HUES64 (cell line): ENCODE results near the gene MSRB1.
"Not testable (repeated sequence)": the region's sequence is repeated elsewhere in the genome, so short reads cannot be mapped to it uniquely, and the experiment has no call there.

Source experiments
- H3K27ac ChIP-seq: 2 replicates; pipeline ENCODE4 v1.7.0; 2013; ENCODE audit warnings: low read depth, low read length, inconsistent platforms
- H3K27me3 ChIP-seq: 2 replicates; pipeline ENCODE4 v1.6.1; 2013; ENCODE audit warnings: mild to moderate bottlenecking, low read length; ENCODE audit not compliant: insufficient read depth
- H3K36me3 ChIP-seq: 2 replicates; pipeline ENCODE4 v1.6.1; 2013; ENCODE audit warnings: mild to moderate bottlenecking, low read length; ENCODE audit not compliant: insufficient read depth
- H3K4me1 ChIP-seq: 2 replicates; pipeline ENCODE4 v1.6.1; 2013; ENCODE audit warnings: mild to moderate bottlenecking, low read length, moderate library complexity; ENCODE audit not compliant: insufficient read depth
- H3K4me3 ChIP-seq: 2 replicates; pipeline ENCODE4 v1.5.1; 2013; ENCODE audit warnings: mild to moderate bottlenecking, low read length, moderate library complexity
- H3K9ac ChIP-seq: 2 replicates; pipeline ENCODE4 v1.6.1; 2013; ENCODE audit warnings: mild to moderate bottlenecking, low read depth, low read length
- H3K9me3 ChIP-seq: 2 replicates; pipeline ENCODE4 v1.6.1; 2013; ENCODE audit warnings: low read depth, low read length; ENCODE audit not compliant: insufficient read depth
- WGBS: fragments of 150-250, 120-280 bp; methylation state at CpG from one replicate; pipeline ENCODE4 v1.1.7; 2013; ENCODE audit warnings: missing lambda C conversion rate; 5-methylcytosine and 5-hydroxymethylcytosine counted together

Gene MSRB1

GRCh38 chr16:1958715-1959268 is 15.8 kb upstream of the MSRB1 start:
- H3K27ac ChIP-seq, result no peak overlapping the region
- peaks cover 29% of the 10 kb centered on the region for H3K36me3 ChIP-seq
- WGBS, result 53% methylated on average over 14 of the region's 14 CpGs
- H3K9ac ChIP-seq, result no peak overlapping the region
- H3K9me3 ChIP-seq, result no peaks in the 10 kb centered on the region
- H3K4me1 ChIP-seq, result peaks cover 4% of the 10 kb centered on the region
- peak overlapping the region; percentile 96 for H3K4me3 ChIP-seq
- H3K27me3 ChIP-seq, result no peaks in the 10 kb centered on the region

GRCh38 chr16:1958143-1958491 is 15.1 kb upstream of the MSRB1 start:
- H3K36me3 ChIP-seq, result peaks cover 22% of the 10 kb centered on the region
- not testable (repeated sequence) for H3K4me3 ChIP-seq, H3K27ac ChIP-seq, H3K4me1 ChIP-seq, H3K9me3 ChIP-seq, H3K9ac ChIP-seq, H3K27me3 ChIP-seq
- 96% methylated on average over 30 of the region's 30 CpGs for WGBS

GRCh38 chr16:1957434-1958142 is 14.6 kb upstream of the MSRB1 start:
- H3K4me3 ChIP-seq, H3K4me1 ChIP-seq, H3K27ac ChIP-seq, H3K9me3 ChIP-seq, H3K27me3 ChIP-seq, H3K9ac ChIP-seq: not testable (repeated sequence)
- WGBS, result 94% methylated on average over 19 of the region's 22 CpGs
- peaks cover 17% of the 10 kb centered on the region for H3K36me3 ChIP-seq

- 94% methylated on average over 22 of the region's 22 CpGs for WGBS
- Histone ChIP-seq H3K36me3 (no peaks in the 10 kb centered on the region), H3K9ac (no peak overlapping the region), H3K9me3 (no peaks in the 10 kb centered on the region), H3K27ac (no peak overlapping the region), H3K27me3 (no peaks in the 10 kb centered on the region), H3K4me3 (no peak overlapping the region), H3K4me1 (no peaks in the 10 kb centered on the region; the same call in 1 of the 2 replicates)
Observed at GRCh38 chr16:1953734-1954133, 10.7 kb upstream of the MSRB1 start.

- Histone ChIP-seq H3K4me3 (no peak overlapping the region), H3K27ac (no peak overlapping the region), H3K9ac (no peak overlapping the region), H3K27me3 (no peaks in the 10 kb centered on the region), H3K36me3 (no peaks in the 10 kb centered on the region), H3K9me3 (no peaks in the 10 kb centered on the region), H3K4me1 (no peaks in the 10 kb centered on the region)
- WGBS, result 93% methylated on average over 19 of the region's 19 CpGs
Observed at GRCh38 chr16:1950559-1950958, 7.6 kb upstream of the MSRB1 start.

- Histone ChIP-seq H3K27ac (no peak overlapping the region), H3K27me3 (no peaks in the 10 kb centered on the region), H3K9me3 (no peaks in the 10 kb centered on the region), H3K9ac (no peak overlapping the region), H3K4me3 (no peak overlapping the region), H3K4me1 (no peaks in the 10 kb centered on the region), H3K36me3 (no peaks in the 10 kb centered on the region)
- 84% methylated on average over 7 of the region's 7 CpGs for WGBS
Observed at GRCh38 chr16:1950047-1950446, 7.0 kb upstream of the MSRB1 start.

GRCh38 chr16:1949507-1949906 is 6.5 kb upstream of the MSRB1 start:
- Histone ChIP-seq H3K4me3 (no peak overlapping the region), H3K9me3 (no peaks in the 10 kb centered on the region), H3K27ac (no peak overlapping the region), H3K9ac (no peak overlapping the region), H3K4me1 (no peaks in the 10 kb centered on the region), H3K27me3 (no peaks in the 10 kb centered on the region), H3K36me3 (no peaks in the 10 kb centered on the region)
- WGBS, result 94% methylated on average over 10 of the region's 11 CpGs

- H3K9me3 ChIP-seq, result no peaks in the 10 kb centered on the region
- WGBS, result 95% methylated on average over 9 of the region's 9 CpGs
- H3K4me3 ChIP-seq, result no peak overlapping the region
- no peak overlapping the region for H3K9ac ChIP-seq
- H3K27ac ChIP-seq, result no peak overlapping the region
- H3K27me3 ChIP-seq, result peaks cover 2% of the 10 kb centered on the region; the same call in 1 of the 2 replicates
- no peaks in the 10 kb centered on the region for H3K36me3 ChIP-seq
- H3K4me1 ChIP-seq, result no peaks in the 10 kb centered on the region
Observed at GRCh38 chr16:1947369-1947670, 4.3 kb upstream of the MSRB1 start.

- Histone ChIP-seq H3K36me3 (no peaks in the 10 kb centered on the region), H3K4me3 (no peak overlapping the region), H3K9me3 (no peaks in the 10 kb centered on the region), H3K9ac (no peak overlapping the region), H3K27ac (no peak overlapping the region), H3K4me1 (0 out of 2 replicates have a peak, but pooled peaks cover 5% of the 10 kb centered on the region), H3K27me3 (peaks cover 5% of the 10 kb centered on the region; the same call in 1 of the 2 replicates)
- WGBS, result 92% methylated on average over 38 of the region's 38 CpGs
Observed at GRCh38 chr16:1946495-1947368, 3.7 kb upstream of the MSRB1 start.

- 91% methylated on average over 19 of the region's 19 CpGs for WGBS
- no peak overlapping the region for H3K4me3 ChIP-seq
- H3K36me3 ChIP-seq, result peaks cover 2% of the 10 kb centered on the region
- no peaks in the 10 kb centered on the region for H3K9me3 ChIP-seq
- H3K9ac ChIP-seq, result no peak overlapping the region
- peaks cover 5% of the 10 kb centered on the region; the same call in 1 of the 2 replicates for H3K27me3 ChIP-seq
- 0 out of 2 replicates have a peak, but pooled peaks cover 5% of the 10 kb centered on the region for H3K4me1 ChIP-seq
- no peak overlapping the region for H3K27ac ChIP-seq
Observed at GRCh38 chr16:1945559-1946391, 2.8 kb upstream of the MSRB1 start.
